IPS DF 6.9 (cell line): ENCODE measurements around the gene NCBP3.
"Not testable (repeated sequence)": the region's sequence is repeated elsewhere in the genome, so short reads cannot be mapped to it uniquely, and the experiment has no call there.

Experiments
- DNase-seq: peaks from one replicate; pipeline ENCODE4 v3.0.0-alpha.2; 2013; ENCODE audit warnings: low read depth, low spot score
- H3K27ac ChIP-seq: one replicate; pipeline ENCODE4 v1.5.1; 2013; ENCODE audit warnings: low read length, control low read depth
- H3K27me3 ChIP-seq: 2 replicates; pipeline ENCODE4 v1.6.1; 2013; ENCODE audit warnings: mild to moderate bottlenecking, low read length; ENCODE audit not compliant: control insufficient read depth, insufficient read depth
- H3K36me3 ChIP-seq: 2 replicates; pipeline ENCODE4 v1.6.1; 2013; ENCODE audit warnings: low read length; ENCODE audit not compliant: control insufficient read depth, insufficient read depth
- H3K4me1 ChIP-seq: 2 replicates; pipeline ENCODE4 v1.6.1; 2013; ENCODE audit warnings: low read length; ENCODE audit not compliant: control insufficient read depth, insufficient read depth
- H3K4me3 ChIP-seq: 2 replicates; pipeline ENCODE4 v1.5.1; 2013; ENCODE audit warnings: mild to moderate bottlenecking, low read length
- H3K9me3 ChIP-seq: 2 replicates; pipeline ENCODE4 v1.6.1; 2013; ENCODE audit warnings: low read length, inconsistent platforms; ENCODE audit not compliant: control insufficient read depth, insufficient read depth
- WGBS: extraction: QIAGEN DNeasy Blood & Tissue Kit; methylation state at CpG from one replicate; pipeline ENCODE4 v1.1.7; 2013; ENCODE audit warnings: mixed read lengths, missing lambda C conversion rate; ENCODE audit not compliant: insufficient read length, insufficient coverage; 5-methylcytosine and 5-hydroxymethylcytosine counted together

The NCBP3 gene

DNA sequence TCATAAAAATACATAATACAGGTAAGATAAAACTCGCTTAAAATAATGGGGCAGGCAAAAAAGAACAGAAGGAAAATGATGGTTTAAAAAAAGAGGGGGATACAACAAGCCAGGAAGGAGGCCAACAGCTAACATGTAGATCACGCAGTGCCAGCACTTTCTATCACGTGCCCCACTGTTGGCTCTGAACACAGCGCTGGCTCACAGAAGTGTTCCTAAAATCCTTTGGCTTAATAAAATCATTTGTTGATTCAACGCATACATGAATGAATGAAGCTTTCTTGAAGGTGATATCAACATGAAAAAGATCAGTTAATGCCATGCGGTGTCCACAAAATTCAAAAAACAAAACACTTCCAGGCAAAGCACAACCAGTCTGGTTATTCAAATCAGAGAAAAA is 53.6 kb downstream of the NCBP3 start:
- Histone ChIP-seq H3K27ac (no peak overlapping the region), H3K27me3 (no peaks in the 10 kb centered on the region), H3K9me3 (no peaks in the 10 kb centered on the region), H3K36me3 (no peaks in the 10 kb centered on the region), H3K4me1 (no peaks in the 10 kb centered on the region), H3K4me3 (no peak overlapping the region)
- DNase-seq: no peak
- no CpG with 5 or more reads among the region's 6 CpGs for WGBS

GRCh38 chr17:3788200-3788599 is 57.8 kb downstream of the NCBP3 start:
- H3K4me1 ChIP-seq: no peaks in the 10 kb centered on the region
- H3K4me3 ChIP-seq: no peak overlapping the region
- H3K27me3 ChIP-seq: no peaks in the 10 kb centered on the region
- H3K9me3 ChIP-seq: no peaks in the 10 kb centered on the region
- DNase-seq: no peak
- no CpG with 5 or more reads among the region's 2 CpGs for WGBS
- H3K36me3 ChIP-seq: no peaks in the 10 kb centered on the region
- H3K27ac ChIP-seq: no peak overlapping the region

DNA sequence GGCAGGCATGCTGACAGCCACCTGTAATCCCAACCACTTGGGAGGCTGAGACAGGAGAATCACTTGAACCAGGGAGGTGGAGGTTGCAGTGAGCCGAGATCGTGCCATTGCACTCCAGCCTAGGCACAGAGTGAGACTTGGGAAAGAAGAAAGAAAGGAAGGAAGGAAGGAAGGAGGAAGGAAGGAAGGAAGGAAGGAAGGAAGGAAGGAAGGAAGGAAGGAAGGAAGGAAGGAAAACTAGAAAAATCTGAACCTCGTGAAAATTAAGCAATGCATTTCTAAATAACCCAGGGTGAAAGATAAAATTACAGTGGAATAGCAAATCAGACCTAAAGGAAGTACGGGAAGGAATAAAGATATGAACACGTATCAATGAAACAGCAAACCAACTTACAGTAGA is 60.7 kb downstream of the NCBP3 start:
- not testable (repeated sequence) for H3K9me3 ChIP-seq, H3K36me3 ChIP-seq, H3K4me1 ChIP-seq, H3K27me3 ChIP-seq, H3K27ac ChIP-seq, H3K4me3 ChIP-seq, DNase-seq
- no CpG with 5 or more reads among the region's 5 CpGs for WGBS

- no peak overlapping the region for H3K4me3 ChIP-seq
- no peaks in the 10 kb centered on the region for H3K36me3 ChIP-seq
- no peaks in the 10 kb centered on the region for H3K4me1 ChIP-seq
- WGBS: no CpG with 5 or more reads among the region's 8 CpGs
- H3K27me3 ChIP-seq: no peaks in the 10 kb centered on the region
- no peaks in the 10 kb centered on the region for H3K9me3 ChIP-seq
- H3K27ac ChIP-seq: no peak overlapping the region
- DNase-seq: no peak
Measured at GRCh38 chr17:3782751-3783150, 63.3 kb downstream of the NCBP3 start.

- DNase-seq: no peak
- no CpG with 5 or more reads among the region's 6 CpGs for WGBS
- no peaks in the 10 kb centered on the region for H3K4me1 ChIP-seq
- H3K4me3 ChIP-seq: no peak overlapping the region
- H3K9me3 ChIP-seq: no peaks in the 10 kb centered on the region
- no peaks in the 10 kb centered on the region for H3K36me3 ChIP-seq
- no peak overlapping the region for H3K27ac ChIP-seq
- H3K27me3 ChIP-seq: no peaks in the 10 kb centered on the region
Measured at GRCh38 chr17:3780986-3781385, 65.1 kb downstream of the NCBP3 start.

DNA sequence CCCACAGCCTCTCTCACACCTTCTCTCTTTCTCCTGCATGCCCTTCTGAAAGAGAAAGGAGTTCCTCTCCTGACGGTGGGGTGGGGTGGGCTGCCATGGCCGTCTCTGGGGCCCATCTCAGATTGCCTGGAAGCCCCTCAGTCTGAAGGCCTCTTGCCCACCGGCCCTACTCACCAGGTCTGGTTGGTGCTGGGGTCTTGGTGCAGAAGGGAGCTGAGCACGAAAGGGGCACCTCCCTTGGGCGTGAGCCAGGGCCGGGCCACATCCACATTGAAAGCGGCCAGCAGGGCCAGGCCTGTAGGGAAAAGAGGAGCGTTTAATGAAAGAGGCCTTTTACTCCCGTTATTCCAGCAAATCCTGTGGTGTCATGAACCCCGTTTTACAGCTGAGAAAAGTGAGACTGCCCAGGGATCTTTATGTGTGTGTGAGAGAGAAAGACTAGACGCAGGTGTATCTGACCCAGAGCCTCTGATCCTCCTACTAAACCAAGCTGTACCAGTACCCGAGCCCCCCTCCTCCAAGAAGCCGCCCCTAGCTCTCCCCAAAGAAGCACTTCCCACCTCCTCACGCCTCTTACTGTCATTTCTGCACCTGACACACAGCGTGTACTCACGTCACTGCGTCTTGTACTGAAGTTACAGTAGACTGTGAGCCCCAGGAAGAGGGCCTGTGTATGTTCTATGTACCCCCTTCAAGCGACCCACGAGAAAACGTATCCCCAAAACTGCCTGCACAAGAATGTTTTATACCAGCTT is 68.5 kb downstream of the NCBP3 start:
- H3K4me1 ChIP-seq: no peaks in the 10 kb centered on the region
- no peak overlapping the region for H3K27ac ChIP-seq
- no peak for DNase-seq
- WGBS: no CpG with 5 or more reads among the region's 20 CpGs
- no peaks in the 10 kb centered on the region for H3K27me3 ChIP-seq
- H3K36me3 ChIP-seq: no peaks in the 10 kb centered on the region
- H3K4me3 ChIP-seq: no peak overlapping the region
- H3K9me3 ChIP-seq: no peaks in the 10 kb centered on the region

DNA sequence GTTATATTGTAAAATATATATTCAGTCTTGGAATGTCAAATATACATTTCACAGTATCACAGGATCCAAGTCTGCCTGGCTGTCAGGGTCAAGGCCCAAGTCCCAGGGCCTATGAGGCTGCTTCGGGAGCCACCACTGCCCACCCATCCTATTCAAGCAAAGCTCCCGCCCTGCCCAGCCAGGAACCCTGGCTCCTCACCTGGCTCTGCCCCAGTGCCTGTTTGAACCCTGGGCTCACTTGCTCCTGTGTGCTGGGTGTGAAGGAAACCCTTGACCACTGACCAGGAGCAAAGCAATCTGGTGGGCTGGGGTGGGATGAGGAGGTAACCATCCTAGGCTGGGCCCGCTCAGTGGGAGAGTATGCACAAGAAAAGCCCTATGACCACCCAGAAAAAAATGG is 72.1 kb downstream of the NCBP3 start:
- H3K4me3 ChIP-seq: no peak overlapping the region
- H3K27me3 ChIP-seq: no peaks in the 10 kb centered on the region
- no peaks in the 10 kb centered on the region for H3K36me3 ChIP-seq
- H3K27ac ChIP-seq: no peak overlapping the region
- DNase-seq: no peak
- peaks cover 1% of the 10 kb centered on the region; the same call in 1 of the 2 replicates for H3K4me1 ChIP-seq
- H3K9me3 ChIP-seq: no peaks in the 10 kb centered on the region
- WGBS: no CpG with 5 or more reads among the region's 3 CpGs

GRCh38 chr17:3773511-3773910 is 72.5 kb downstream of the NCBP3 start:
- no peak overlapping the region for H3K27ac ChIP-seq
- WGBS: no CpG with 5 or more reads among the region's 5 CpGs
- H3K9me3 ChIP-seq: no peaks in the 10 kb centered on the region
- no peaks in the 10 kb centered on the region for H3K36me3 ChIP-seq
- peaks cover 1% of the 10 kb centered on the region; the same call in 1 of the 2 replicates for H3K4me1 ChIP-seq
- no peak overlapping the region for H3K4me3 ChIP-seq
- H3K27me3 ChIP-seq: no peaks in the 10 kb centered on the region
- DNase-seq: no peak

DNA sequence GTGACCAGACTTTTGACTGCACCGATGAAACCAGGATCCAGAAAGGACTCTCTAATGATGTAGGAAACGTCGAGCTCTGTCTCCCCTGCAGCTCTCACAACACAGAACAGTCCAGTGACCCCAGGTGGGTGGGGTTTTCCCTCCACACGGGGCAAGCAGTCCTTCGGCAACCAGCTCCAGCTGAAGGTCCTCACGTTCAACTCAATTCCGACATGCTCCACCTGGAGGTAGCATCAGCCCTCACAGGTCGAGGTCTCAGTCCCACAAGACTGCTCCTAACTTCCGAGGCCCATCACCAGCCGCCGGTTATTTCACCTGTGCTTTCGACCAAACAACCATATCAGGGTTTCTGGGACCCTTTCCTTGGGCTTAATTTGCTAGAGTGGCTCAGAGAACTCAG is 73.3 kb downstream of the NCBP3 start:
- WGBS: no CpG with 5 or more reads among the region's 12 CpGs
- no peak overlapping the region for H3K27ac ChIP-seq
- H3K4me1 ChIP-seq: peaks cover 1% of the 10 kb centered on the region; the same call in 1 of the 2 replicates
- no peaks in the 10 kb centered on the region for H3K27me3 ChIP-seq
- no peaks in the 10 kb centered on the region for H3K36me3 ChIP-seq
- no peaks in the 10 kb centered on the region for H3K9me3 ChIP-seq
- H3K4me3 ChIP-seq: no peak overlapping the region
- DNase-seq: no peak

DNA sequence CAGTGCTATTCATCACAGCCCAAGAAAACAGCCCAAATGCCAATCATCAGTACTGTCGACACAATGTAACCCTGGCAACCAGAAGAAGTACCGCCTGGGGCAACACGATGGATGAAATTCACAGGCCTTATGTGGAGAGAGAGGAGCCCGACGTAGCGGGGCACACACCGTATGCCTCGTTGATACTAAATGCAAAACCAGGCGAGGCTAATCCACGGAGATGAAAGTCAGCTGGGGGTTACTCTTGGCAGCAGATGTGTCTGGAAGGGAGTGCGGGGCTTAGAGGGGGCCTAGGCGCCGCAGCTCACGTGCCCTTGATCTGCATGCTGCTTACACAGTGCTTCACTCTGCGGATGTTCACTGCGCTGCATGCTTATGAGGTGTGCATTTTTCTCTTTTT is 74.9 kb downstream of the NCBP3 start:
- WGBS: no CpG with 5 or more reads among the region's 16 CpGs
- H3K4me3 ChIP-seq: no peak overlapping the region
- peaks cover 1% of the 10 kb centered on the region; the same call in 1 of the 2 replicates for H3K4me1 ChIP-seq
- H3K27ac ChIP-seq: no peak overlapping the region
- H3K36me3 ChIP-seq: no peaks in the 10 kb centered on the region
- no peaks in the 10 kb centered on the region for H3K27me3 ChIP-seq
- no peaks in the 10 kb centered on the region for H3K9me3 ChIP-seq
- DNase-seq: no peak

DNA sequence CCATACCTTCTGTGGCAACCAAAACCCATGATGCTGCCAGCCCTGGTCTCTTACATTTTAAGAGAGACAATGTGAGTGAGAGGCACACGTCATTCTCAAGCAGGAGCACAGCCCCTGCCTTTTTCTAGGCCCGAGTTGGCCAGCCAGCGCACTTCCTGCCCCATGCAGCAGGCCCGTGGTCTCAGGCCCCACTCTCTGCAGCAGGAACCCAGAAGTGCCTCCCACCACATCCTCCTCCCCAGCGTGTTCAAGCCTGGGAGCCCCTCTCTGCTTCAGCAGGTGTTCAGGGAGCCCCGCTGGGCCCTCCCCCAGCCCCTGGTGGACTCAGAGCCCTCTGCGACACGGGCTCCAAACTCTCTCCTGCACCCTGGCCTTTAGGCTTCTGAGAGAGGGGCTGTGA is 75.6 kb downstream of the NCBP3 start:
- peaks cover 1% of the 10 kb centered on the region; the same call in 1 of the 2 replicates for H3K4me1 ChIP-seq
- no CpG with 5 or more reads among the region's 8 CpGs for WGBS

More for the DNA sequence above, 75.6 kb downstream of the NCBP3 start:
- Histone ChIP-seq H3K4me3 (no peak overlapping the region), H3K9me3 (no peaks in the 10 kb centered on the region), H3K27me3 (no peaks in the 10 kb centered on the region), H3K27ac (no peak overlapping the region), H3K36me3 (no peaks in the 10 kb centered on the region)
- DNase-seq: no peak
